GM20000 (cell line): ENCODE data around the gene CHAF1B.

Experiments used
- DNase-seq: peaks from one replicate; pipeline ENCODE4 v3.0.0; 2012; ENCODE audit warnings: low spot score
- TF ChIP-seq, protein P1 (sequence below): IDR thresholded peaks from 2 replicates; pipeline ENCODE4 v1.5.1; 2012; ENCODE audit warnings: mild to moderate bottlenecking, control low read depth; ENCODE audit errors: extremely low read depth, missing control alignments

CHAF1B gene

GRCh38 chr21:36420571-36421339 lies 35.6 kb downstream of the CHAF1B start:
- no peak for DNase-seq
- TF ChIP-seq, protein P1, sequence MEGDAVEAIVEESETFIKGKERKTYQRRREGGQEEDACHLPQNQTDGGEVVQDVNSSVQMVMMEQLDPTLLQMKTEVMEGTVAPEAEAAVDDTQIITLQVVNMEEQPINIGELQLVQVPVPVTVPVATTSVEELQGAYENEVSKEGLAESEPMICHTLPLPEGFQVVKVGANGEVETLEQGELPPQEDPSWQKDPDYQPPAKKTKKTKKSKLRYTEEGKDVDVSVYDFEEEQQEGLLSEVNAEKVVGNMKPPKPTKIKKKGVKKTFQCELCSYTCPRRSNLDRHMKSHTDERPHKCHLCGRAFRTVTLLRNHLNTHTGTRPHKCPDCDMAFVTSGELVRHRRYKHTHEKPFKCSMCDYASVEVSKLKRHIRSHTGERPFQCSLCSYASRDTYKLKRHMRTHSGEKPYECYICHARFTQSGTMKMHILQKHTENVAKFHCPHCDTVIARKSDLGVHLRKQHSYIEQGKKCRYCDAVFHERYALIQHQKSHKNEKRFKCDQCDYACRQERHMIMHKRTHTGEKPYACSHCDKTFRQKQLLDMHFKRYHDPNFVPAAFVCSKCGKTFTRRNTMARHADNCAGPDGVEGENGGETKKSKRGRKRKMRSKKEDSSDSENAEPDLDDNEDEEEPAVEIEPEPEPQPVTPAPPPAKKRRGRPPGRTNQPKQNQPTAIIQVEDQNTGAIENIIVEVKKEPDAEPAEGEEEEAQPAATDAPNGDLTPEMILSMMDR: no peak

GRCh38 chr21:36422279-36423098 lies 37.3 kb downstream of the CHAF1B start:
- TF ChIP-seq, protein P1: peak; percentile 64
- DNase-seq: peak; percentile 62

DNA sequence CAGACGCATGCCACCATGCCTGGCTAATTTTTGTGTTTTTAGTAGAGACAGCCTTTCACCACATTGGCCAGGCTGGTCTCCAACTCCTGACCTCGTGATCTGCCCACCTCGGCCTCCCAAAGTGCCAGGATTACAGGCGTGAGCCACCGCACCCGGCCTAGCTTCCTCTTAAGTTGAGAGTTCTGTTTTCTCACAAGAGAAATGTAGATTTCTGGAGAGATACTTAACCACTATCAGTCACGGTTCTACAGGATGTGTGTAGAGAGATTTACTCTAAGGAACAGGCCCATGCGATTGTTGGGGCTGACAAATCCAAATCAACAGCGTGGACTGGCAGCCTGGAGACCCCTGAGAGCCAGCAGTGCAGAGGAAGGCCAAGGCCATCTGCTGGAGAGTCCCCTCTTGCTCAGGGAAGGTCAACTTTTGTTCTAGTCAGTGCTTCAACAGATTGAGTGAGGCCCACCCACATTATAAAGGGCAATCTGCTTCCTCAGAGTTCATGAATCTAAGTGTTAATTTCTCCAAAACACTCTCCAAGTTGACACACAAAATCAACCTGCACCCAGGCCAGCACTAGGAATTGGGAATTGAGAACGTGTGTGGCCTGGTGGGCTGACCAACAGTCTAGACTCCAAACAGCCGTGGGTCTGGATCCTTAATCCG lies 38.7 kb downstream of the CHAF1B start:
- no peak for DNase-seq
- TF ChIP-seq, protein P1: no peak

DNA sequence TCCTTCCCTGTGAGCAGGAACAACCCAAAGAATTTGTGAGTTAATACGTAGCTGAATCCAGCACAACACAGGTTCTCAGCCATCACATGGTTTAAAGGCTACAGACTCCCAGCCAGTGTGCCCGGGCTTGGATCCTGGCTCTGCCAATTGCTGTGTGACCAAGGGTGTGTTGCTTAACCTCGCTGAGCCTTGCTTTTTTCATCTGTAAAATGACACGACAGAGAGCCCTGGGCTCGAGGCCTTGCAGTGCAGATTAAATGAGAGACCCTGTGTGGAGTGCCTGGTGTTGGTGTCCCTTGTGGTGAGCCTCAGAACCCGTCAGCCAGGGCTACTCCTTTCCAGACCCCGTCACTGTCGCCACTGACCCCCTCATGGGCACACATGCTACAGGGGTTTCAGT lies 39.4 kb downstream of the CHAF1B start:
- TF ChIP-seq, protein P1: no peak
- no peak for DNase-seq

- TF ChIP-seq, protein P1: no peak
- no peak for DNase-seq
Measured at GRCh38 chr21:36425286-36425685, 40.1 kb downstream of the CHAF1B start.

GRCh38 chr21:36427502-36427901 lies 42.3 kb downstream of the CHAF1B start:
- TF ChIP-seq, protein P1: no peak
- no peak for DNase-seq

DNA sequence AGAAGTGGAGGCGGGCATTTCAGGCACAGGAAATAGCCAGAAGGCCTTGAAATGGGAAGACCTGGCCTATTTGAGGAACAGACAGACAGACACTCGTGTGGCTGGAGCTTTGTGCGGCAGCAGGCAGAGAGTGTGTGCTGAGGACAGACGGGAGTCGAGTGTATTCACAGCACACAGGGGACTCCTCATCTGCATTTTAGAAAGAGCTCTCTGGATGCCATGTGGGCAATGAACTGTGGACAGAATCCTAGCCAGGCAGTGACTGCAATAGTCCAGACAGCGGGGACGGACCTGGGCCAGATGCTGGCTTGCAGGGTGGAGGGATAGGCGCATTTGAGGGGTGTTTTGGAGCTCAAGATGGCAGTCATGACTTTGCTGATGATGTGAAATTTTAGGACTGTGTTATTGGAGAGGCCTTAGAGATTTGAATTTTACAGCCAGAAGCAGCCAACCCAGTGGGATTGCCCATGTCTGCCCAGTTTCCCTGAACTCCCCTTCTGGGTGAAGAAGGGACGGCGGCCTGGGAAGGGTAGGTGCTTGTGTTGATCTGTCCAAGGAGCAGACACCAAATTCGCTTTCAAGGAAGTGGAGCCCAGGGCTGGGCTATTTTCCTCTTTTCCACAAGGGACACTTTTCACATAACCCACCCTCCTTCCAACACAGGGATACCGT lies 43.7 kb downstream of the CHAF1B start:
- no peak for DNase-seq
- TF ChIP-seq, protein P1: no peak
